OCI-LY1 (cell line): Measurements from ENCODE around the gene HSD11B1L.

Experiments
- H2AFZ ChIP-seq: fragments of 200-600 bp; sonication (generic), shearing (Covaris generic); 2 replicates; pipeline ENCODE4 v1.6.0; 2014; ENCODE audit warnings: antibody characterized with exemption, mild to moderate bottlenecking, low read length
- H3F3A ChIP-seq: fragments of 200-600 bp; sonication (generic), shearing (Covaris generic); 2 replicates; pipeline ENCODE4 v1.6.0; 2014; ENCODE audit warnings: mild to moderate bottlenecking, antibody characterized with exemption, low read length, moderate library complexity; ENCODE audit not compliant: insufficient read depth
- H3K27ac ChIP-seq: fragments of 200-600 bp; sonication (generic); 2 replicates; pipeline ENCODE4 v1.5.1; 2014; ENCODE audit warnings: low read length, mixed run types, mild to moderate bottlenecking, low read depth; ENCODE audit not compliant: poor library complexity, severe bottlenecking
- H3K27me3 ChIP-seq: fragments of 200-600 bp; sonication (generic); 2 replicates; pipeline ENCODE4 v1.6.0; 2014; ENCODE audit warnings: antibody characterized with exemption, mild to moderate bottlenecking, low read length, moderate library complexity; ENCODE audit not compliant: insufficient read depth
- H3K36me3 ChIP-seq: fragments of 200-600 bp; sonication (generic); 2 replicates; pipeline ENCODE4 v1.6.1; 2014; ENCODE audit warnings: mild to moderate bottlenecking, antibody characterized with exemption, low read length, moderate library complexity, mixed read lengths; ENCODE audit not compliant: insufficient read depth
- H3K4me1 ChIP-seq: fragments of 200-600 bp; sonication (generic); 2 replicates; pipeline ENCODE4 v1.5.1; 2014; ENCODE audit warnings: mild to moderate bottlenecking, low read length, moderate library complexity; ENCODE audit not compliant: insufficient read depth, severe bottlenecking
- H3K4me2 ChIP-seq: fragments of 200-600 bp; sonication (generic), shearing (Covaris generic); 2 replicates; pipeline ENCODE4 v1.6.1; 2014; ENCODE audit warnings: low read length
- H3K4me3 ChIP-seq: fragments of 200-600 bp; sonication (generic); 2 replicates; pipeline ENCODE4 v1.5.1; 2014; ENCODE audit warnings: low read length, low read depth, mild to moderate bottlenecking, mixed read lengths; ENCODE audit not compliant: poor library complexity, severe bottlenecking
- H3K79me2 ChIP-seq: fragments of 200-600 bp; shearing (Covaris generic); 2 replicates; pipeline ENCODE4 v1.6.1; 2016; ENCODE audit warnings: mixed run types, low read length, mixed read lengths; ENCODE audit not compliant: insufficient read depth
- H3K9ac ChIP-seq: fragments of 200-600 bp; sonication (generic), shearing (Covaris generic); 2 replicates; pipeline ENCODE4 v1.6.1; 2014; ENCODE audit warnings: mild to moderate bottlenecking, low read length, mixed read lengths
- H3K9me2 ChIP-seq: fragments of 200-600 bp; sonication (generic), shearing (Covaris generic); 2 replicates; pipeline ENCODE4 v1.6.1; 2014; ENCODE audit warnings: low read depth, mild to moderate bottlenecking, low read length, mixed read lengths
- H3K9me3 ChIP-seq: fragments of 200-600 bp; shearing (Covaris generic); 2 replicates; pipeline ENCODE4 v1.6.1; 2014; ENCODE audit warnings: low read length, mixed read lengths
- H4K20me1 ChIP-seq: fragments of 200-600 bp; sonication (generic), shearing (Covaris generic); 2 replicates; pipeline ENCODE4 v1.6.0; 2016; ENCODE audit warnings: mild to moderate bottlenecking, low read length; ENCODE audit not compliant: insufficient read depth
- CTCF ChIP-seq: fragments of 200-600 bp; sonication (generic), shearing (Covaris generic); IDR thresholded peaks from 2 replicates; pipeline ENCODE4 v1.5.1; 2017; ENCODE audit warnings: mild to moderate bottlenecking, antibody characterized with exemption, low read length, moderate library complexity, mixed read lengths
- EZH2 ChIP-seq: fragments of 200-600 bp; sonication (generic), shearing (Covaris generic); IDR thresholded peaks from 2 replicates; pipeline ENCODE4 v1.8.0; 2017; ENCODE audit warnings: borderline replicate concordance, mixed run types, mild to moderate bottlenecking, antibody characterized with exemption, low read length, moderate library complexity, mixed read lengths

The HSD11B1L gene

GRCh38 chr19:5648464-5648863 is 32.4 kb upstream of the HSD11B1L start:
- no peaks in the 10 kb centered on the region for H3K9me2 ChIP-seq
- H3K79me2 ChIP-seq = peaks cover 7% of the 10 kb centered on the region; the same call in 1 of the 2 replicates
- H3K9me3 ChIP-seq = no peaks in the 10 kb centered on the region

GRCh38 chr19:5651361-5651760 is 29.5 kb upstream of the HSD11B1L start:
- no peaks in the 10 kb centered on the region for H3K9me2 ChIP-seq
- H3K79me2 ChIP-seq = no peaks in the 10 kb centered on the region
- H3K36me3 ChIP-seq = peaks cover 92% of the 10 kb centered on the region
- no peaks in the 10 kb centered on the region for H3K27me3 ChIP-seq
- H3K9me3 ChIP-seq = no peaks in the 10 kb centered on the region
- TF ChIP-seq CTCF = no peak
- no peak for TF ChIP-seq EZH2
- no peaks in the 10 kb centered on the region for H3F3A ChIP-seq
- no peak overlapping the region for H3K4me2 ChIP-seq
- no peak overlapping the region for H3K4me3 ChIP-seq
- no peaks in the 10 kb centered on the region for H3K4me1 ChIP-seq
- no peak overlapping the region for H2AFZ ChIP-seq
- no peak overlapping the region for H3K9ac ChIP-seq
- no peak overlapping the region for H3K27ac ChIP-seq
- no peaks in the 10 kb centered on the region for H4K20me1 ChIP-seq

More at GRCh38 chr19:5648464-5648863, 32.4 kb upstream of the HSD11B1L start:
- Histone ChIP-seq H3K27me3 (no peaks in the 10 kb centered on the region), H2AFZ (no peak overlapping the region), H3K27ac (no peak overlapping the region), H4K20me1 (no peaks in the 10 kb centered on the region), H3K36me3 (peaks cover 93% of the 10 kb centered on the region), H3K4me2 (no peak overlapping the region), H3F3A (no peaks in the 10 kb centered on the region), H3K4me3 (no peak overlapping the region), H3K4me1 (no peaks in the 10 kb centered on the region), H3K9ac (no peak overlapping the region)
- no peak for TF ChIP-seq CTCF
- no peak for TF ChIP-seq EZH2

GRCh38 chr19:5652261-5652660 is 28.6 kb upstream of the HSD11B1L start:
- H3K4me1 ChIP-seq = no peaks in the 10 kb centered on the region
- no peak overlapping the region for H3K4me2 ChIP-seq
- no peaks in the 10 kb centered on the region for H3K27me3 ChIP-seq
- no peaks in the 10 kb centered on the region for H3F3A ChIP-seq
- no peak overlapping the region for H3K27ac ChIP-seq
- H2AFZ ChIP-seq = no peak overlapping the region
- H3K36me3 ChIP-seq = peaks cover 91% of the 10 kb centered on the region
- TF ChIP-seq CTCF (no peak), EZH2 (no peak)
- H4K20me1 ChIP-seq = no peaks in the 10 kb centered on the region
- no peak overlapping the region for H3K4me3 ChIP-seq
- H3K9me3 ChIP-seq = no peaks in the 10 kb centered on the region
- no peak overlapping the region for H3K9ac ChIP-seq
- H3K79me2 ChIP-seq = no peaks in the 10 kb centered on the region
- H3K9me2 ChIP-seq = no peaks in the 10 kb centered on the region
